HL-60 (cell line): ENCODE results near the gene CCDC116.
"Not testable (repeated sequence)": the region's sequence is repeated elsewhere in the genome, so short reads cannot be mapped to it uniquely, and the experiment has no call there.

Experiments
- DNase-seq, 2 experiments: peaks; one replicate each; pipeline ENCODE4 v3.0.0-alpha.2; 2010 to 2020; ENCODE audit warnings: low read depth in 1 of 2, low spot score in 1 of 2
- H3K27ac ChIP-seq: fragments of 250-450 bp; sonication (Bioruptor Pico); replicated peaks from 2 replicates; pipeline ENCODE4 v1.5.1; 2020; ENCODE audit warnings: mild to moderate bottlenecking, moderate library complexity
- H3K27me3 ChIP-seq: fragments of 250-450 bp; sonication (Bioruptor Pico); 2 replicates; pipeline ENCODE4 v1.5.1; 2021; ENCODE audit warnings: mild to moderate bottlenecking, moderate library complexity; ENCODE audit not compliant: insufficient read depth, poor library complexity, severe bottlenecking
- H3K4me3 ChIP-seq: replicated peaks from 2 replicates; pipeline ENCODE4 v1.5.1; 2011; ENCODE audit warnings: mild to moderate bottlenecking, control low read depth, low read length; ENCODE audit not compliant: insufficient read depth
- GABPA ChIP-seq: IDR thresholded peaks from 2 replicates; pipeline ENCODE4 v1.6.1; 2012; ENCODE audit warnings: low read depth
- POLR2AphosphoS5 ChIP-seq: IDR thresholded peaks from 2 replicates; pipeline ENCODE4 v1.6.1; 2012; ENCODE audit warnings: low read depth
- REST ChIP-seq: IDR thresholded peaks from 2 replicates; pipeline ENCODE4 v1.6.1; 2012; ENCODE audit warnings: low read depth; ENCODE audit not compliant: insufficient replicate concordance
- SPI1 ChIP-seq: IDR thresholded peaks from 2 replicates; pipeline ENCODE4 v1.6.1; 2012; ENCODE audit warnings: low read depth, mild to moderate bottlenecking, borderline replicate concordance
- TF ChIP-seq, protein P1 (sequence below): IDR thresholded peaks from one replicate; pipeline ENCODE4 v1.5.1; 2011; ENCODE audit warnings: low read length, control low read depth, inconsistent platforms; ENCODE audit not compliant: insufficient read depth

The CCDC116 gene

DNA sequence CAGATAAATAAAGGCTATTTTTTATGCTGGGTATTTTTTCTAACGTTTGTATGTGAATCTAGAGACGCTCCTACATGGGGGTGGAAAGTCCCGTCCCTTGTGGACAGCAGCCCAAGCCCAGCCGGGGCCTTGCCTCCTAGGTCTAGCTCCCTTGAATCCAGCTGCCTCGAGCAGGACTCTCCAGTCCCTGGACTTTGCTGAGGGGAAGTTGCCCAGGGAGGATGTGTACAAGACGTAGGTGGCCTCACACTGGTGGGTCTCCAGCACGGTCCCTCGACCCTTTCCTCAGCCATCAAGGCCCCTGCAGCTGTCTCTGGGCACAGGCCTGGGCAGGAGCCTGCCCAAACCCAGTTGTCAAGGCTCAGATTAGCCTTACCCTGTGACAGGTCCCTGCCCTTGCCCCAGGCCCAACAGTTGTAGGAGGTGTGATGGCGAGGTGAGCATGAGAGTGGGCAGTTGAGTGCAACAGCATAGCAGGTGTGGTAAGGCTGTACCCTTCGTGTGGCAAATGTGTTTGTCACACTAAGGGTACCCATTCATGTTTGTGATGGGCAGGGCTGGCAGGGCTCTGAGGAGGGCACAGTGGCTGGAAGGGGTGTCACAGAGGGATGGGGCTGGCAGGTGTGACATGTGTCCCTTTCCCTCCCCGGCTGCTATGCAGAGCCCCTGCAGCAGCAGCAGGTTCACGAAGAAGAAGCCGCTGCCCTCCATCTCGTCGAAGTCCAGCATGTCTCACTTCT lies 3.4 kb downstream of the CCDC116 start:
- no peak for TF ChIP-seq GABPA
- no peak for TF ChIP-seq REST
- TF ChIP-seq, protein P1, sequence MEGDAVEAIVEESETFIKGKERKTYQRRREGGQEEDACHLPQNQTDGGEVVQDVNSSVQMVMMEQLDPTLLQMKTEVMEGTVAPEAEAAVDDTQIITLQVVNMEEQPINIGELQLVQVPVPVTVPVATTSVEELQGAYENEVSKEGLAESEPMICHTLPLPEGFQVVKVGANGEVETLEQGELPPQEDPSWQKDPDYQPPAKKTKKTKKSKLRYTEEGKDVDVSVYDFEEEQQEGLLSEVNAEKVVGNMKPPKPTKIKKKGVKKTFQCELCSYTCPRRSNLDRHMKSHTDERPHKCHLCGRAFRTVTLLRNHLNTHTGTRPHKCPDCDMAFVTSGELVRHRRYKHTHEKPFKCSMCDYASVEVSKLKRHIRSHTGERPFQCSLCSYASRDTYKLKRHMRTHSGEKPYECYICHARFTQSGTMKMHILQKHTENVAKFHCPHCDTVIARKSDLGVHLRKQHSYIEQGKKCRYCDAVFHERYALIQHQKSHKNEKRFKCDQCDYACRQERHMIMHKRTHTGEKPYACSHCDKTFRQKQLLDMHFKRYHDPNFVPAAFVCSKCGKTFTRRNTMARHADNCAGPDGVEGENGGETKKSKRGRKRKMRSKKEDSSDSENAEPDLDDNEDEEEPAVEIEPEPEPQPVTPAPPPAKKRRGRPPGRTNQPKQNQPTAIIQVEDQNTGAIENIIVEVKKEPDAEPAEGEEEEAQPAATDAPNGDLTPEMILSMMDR: no peak
- TF ChIP-seq SPI1: no peak
- TF ChIP-seq POLR2AphosphoS5: no peak
- no peaks in the 10 kb centered on the region for H3K27me3 ChIP-seq
- H3K27ac ChIP-seq: no peak overlapping the region
- DNase-seq: no peak
- no peak overlapping the region for H3K4me3 ChIP-seq

DNA sequence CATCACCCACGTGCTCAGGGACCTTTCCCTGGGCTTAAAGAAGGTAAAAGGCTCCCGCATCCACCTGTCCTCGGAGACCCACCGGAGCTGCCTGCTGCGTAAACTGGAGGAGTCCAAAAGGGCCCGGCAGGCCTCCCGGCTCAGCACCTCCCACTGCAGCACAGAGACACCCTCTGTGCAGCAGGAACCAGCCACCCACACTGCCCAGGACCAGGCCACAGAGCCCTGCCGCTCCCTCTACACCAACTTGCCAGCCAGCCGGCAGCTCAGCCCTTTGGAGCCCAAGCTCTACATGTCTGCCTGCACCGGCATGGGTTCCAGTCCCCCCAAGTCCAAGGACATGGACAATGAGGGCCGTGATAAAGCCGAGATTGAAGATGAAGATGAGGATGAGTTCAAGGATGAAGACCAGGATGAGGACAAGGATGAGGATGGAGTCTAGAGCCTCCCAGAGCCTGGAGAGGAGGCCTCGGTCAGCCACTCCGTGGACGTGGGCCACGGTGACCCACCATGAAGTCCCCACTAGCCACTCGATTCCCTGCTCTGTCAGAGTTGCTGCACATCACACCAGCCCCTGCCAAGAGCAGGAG lies 4.2 kb downstream of the CCDC116 start:
- H3K27me3 ChIP-seq: no peaks in the 10 kb centered on the region
- no peak for DNase-seq
- no peak overlapping the region for H3K4me3 ChIP-seq
- no peak overlapping the region for H3K27ac ChIP-seq
- TF ChIP-seq SPI1 (no peak), POLR2AphosphoS5 (no peak), REST (no peak), GABPA (no peak)
- TF ChIP-seq, protein P1: no peak

GRCh38 chr22:21637450-21637849 lies 4.9 kb downstream of the CCDC116 start:
- not testable (repeated sequence) for H3K4me3 ChIP-seq, DNase-seq, H3K27me3 ChIP-seq, H3K27ac ChIP-seq

- TF ChIP-seq REST (no peak), POLR2AphosphoS5 (no peak), SPI1 (no peak), GABPA (no peak)
- TF ChIP-seq, protein P1: no peak
- H3K27me3 ChIP-seq: no peaks in the 10 kb centered on the region
- no peak overlapping the region for H3K4me3 ChIP-seq
- no peak for DNase-seq
- no peak overlapping the region for H3K27ac ChIP-seq
Observed at GRCh38 chr22:21639359-21639758, 6.8 kb downstream of the CCDC116 start.
